ENCODE measurements around the gene ZNF850. TPM values are rescaled to one million over a fixed set of nuclear protein-coding genes. Genes with fewer than 3 reads are reported as not detected.
"Not testable (repeated sequence)": the region's sequence is repeated elsewhere in the genome, so short reads cannot be mapped to it uniquely, and the experiment has no call there.

The ZNF850 gene
- total RNA-seq, 2 donors from 2014 or later: 2.4 to 13.2 TPM

GRCh38 chr19:36745870-36746269, 26.7 kb downstream of the ZNF850 start:
- TF ChIP-seq CTCF (IDR thresholded peaks at IDR 0.05): no peak
- H3K27ac ChIP-seq: no peak overlapping the region
- ATAC-seq (ENCODE audit: insufficient number of reproducible peaks, low FRiP score, low read depth) (no peak), DNase-seq (ENCODE audit: low spot score) (no peak)
- H3K4me3 ChIP-seq: no peak overlapping the region
- peaks cover 61% of the 10 kb centered on the region for H3K36me3 ChIP-seq
- H3K9me3 ChIP-seq: peaks cover 97% of the 10 kb centered on the region
- no peaks in the 10 kb centered on the region for H3K27me3 ChIP-seq (replicated peaks; ENCODE audit: insufficient read depth)
- H3K4me1 ChIP-seq (ENCODE audit: control insufficient read depth in 1 of 2, low read depth in 2 of 2): no peaks in the 10 kb centered on the region

- not testable (repeated sequence) for H3K27ac ChIP-seq; H3K4me3 ChIP-seq; ATAC-seq (ENCODE audit: insufficient number of reproducible peaks, low FRiP score, low read depth); H3K36me3 ChIP-seq; H3K4me1 ChIP-seq (ENCODE audit: control insufficient read depth in 1 of 2, low read depth in 2 of 2); H3K27me3 ChIP-seq (replicated peaks; ENCODE audit: insufficient read depth); DNase-seq (ENCODE audit: low spot score)
- H3K9me3 ChIP-seq: peaks cover 97% of the 10 kb centered on the region
Observed at GRCh38 chr19:36736166-36736565, 36.4 kb downstream of the ZNF850 start.

- H3K27me3 ChIP-seq (replicated peaks; ENCODE audit: insufficient read depth): no peaks in the 10 kb centered on the region
- no peaks in the 10 kb centered on the region for H3K4me1 ChIP-seq (ENCODE audit: control insufficient read depth in 1 of 2, low read depth in 2 of 2)
- ATAC-seq (ENCODE audit: insufficient number of reproducible peaks, low FRiP score, low read depth) (no peak), DNase-seq (ENCODE audit: low spot score) (no peak)
- H3K36me3 ChIP-seq: peaks cover 70% of the 10 kb centered on the region
- peak overlapping the region; percentile 2 for H3K4me3 ChIP-seq
- TF ChIP-seq CTCF (IDR thresholded peaks at IDR 0.05): no peak
- peaks cover 96% of the 10 kb centered on the region for H3K9me3 ChIP-seq
- no peak overlapping the region for H3K27ac ChIP-seq
Observed at GRCh38 chr19:36719687-36720556, 52.7 kb downstream of the ZNF850 start.

GRCh38 chr19:36709423-36709822, 63.2 kb downstream of the ZNF850 start:
- Histone ChIP-seq H3K36me3 (peaks cover 59% of the 10 kb centered on the region), H3K4me3 (no peak overlapping the region), H3K27me3 (replicated peaks; ENCODE audit: insufficient read depth) (no peaks in the 10 kb centered on the region), H3K4me1 (ENCODE audit: control insufficient read depth in 1 of 2, low read depth in 2 of 2) (no peaks in the 10 kb centered on the region), H3K9me3 (peaks cover 96% of the 10 kb centered on the region), H3K27ac (no peak overlapping the region)
- ATAC-seq (ENCODE audit: insufficient number of reproducible peaks, low FRiP score, low read depth) (no peak), DNase-seq (ENCODE audit: low spot score) (no peak)
- no peak for TF ChIP-seq CTCF (IDR thresholded peaks at IDR 0.05)

GRCh38 chr19:36707134-36707533, 65.5 kb downstream of the ZNF850 start:
- no peak overlapping the region for H3K27ac ChIP-seq
- no peak for TF ChIP-seq CTCF (IDR thresholded peaks at IDR 0.05)
- no peak for DNase-seq (ENCODE audit: low spot score)
- no peaks in the 10 kb centered on the region for H3K27me3 ChIP-seq (replicated peaks; ENCODE audit: insufficient read depth)
- peaks cover 86% of the 10 kb centered on the region for H3K9me3 ChIP-seq
- no peak for ATAC-seq (ENCODE audit: insufficient number of reproducible peaks, low FRiP score, low read depth)
- no peak overlapping the region for H3K4me3 ChIP-seq
- H3K4me1 ChIP-seq (ENCODE audit: control insufficient read depth in 1 of 2, low read depth in 2 of 2): no peaks in the 10 kb centered on the region
- peaks cover 36% of the 10 kb centered on the region for H3K36me3 ChIP-seq

All from thoracic aorta (tissue), 2 donors.